GM12878 (cell line): ENCODE results near the gene CHRM1. TPM values are rescaled to one million over a fixed set of nuclear protein-coding genes. Genes with fewer than 3 reads are reported as not detected.

Experiments used
- ATAC-seq: fragments of 200-7000 bp; cut with Tn5 transposase; 3 replicates; pipeline ENCODE4 v1.9.1; 2020; ENCODE audit warnings: mild to moderate bottlenecking, moderate library complexity
- BruUV-seq: library from RNA; stranded (reverse); fragments of 400-500 nt; replicated peaks from 2 replicates; lab custom pipeline; 2021; lab: Mats Ljungman, UMichigan
- CTCF ChIA-PET: fragments of 300-600 bp; sonication (Branson Sonifier 250); formaldehyde crosslinking; extraction: SDS; loops from one replicate; lab custom pipeline; 2021; ENCODE audit warnings: inconsistent platforms; lab: Yijun Ruan, JAX
- POLR2A ChIA-PET: fragments of 350-600 bp; formaldehyde crosslinking; extraction: SDS; loops from one replicate; lab custom pipeline; 2021; ENCODE audit warnings: inconsistent platforms; lab: Charles Lee
- RAD21 ChIA-PET: fragments of 300-600 bp; sonication (Branson Sonifier 250); formaldehyde crosslinking; loops from one replicate; lab custom pipeline; 2023; ENCODE audit warnings: antibody characterized with exemption; ENCODE audit not compliant: unreplicated experiment; lab: Charles Lee
- SMC1A ChIA-PET: fragments of 300-600 bp; sonication (Branson Sonifier 250); formaldehyde crosslinking; loops from one replicate; lab custom pipeline; 2023; ENCODE audit not compliant: unreplicated experiment, uncharacterized antibody; lab: Charles Lee
- DNase-seq: peaks from one replicate; pipeline ENCODE4 v3.0.0-alpha.2; 2011; ENCODE audit warnings: low read depth, low spot score
- FAIRE-seq: peaks from 3 replicates; lab custom pipeline; 2011; peaks lifted over from hg19 to GRCh38; lab: Jason Lieb, UNC
- H2AFZ ChIP-seq: 2 replicates; pipeline ENCODE4 v1.6.0; 2011; ENCODE audit warnings: low read depth, low read length, control low read depth; ENCODE audit not compliant: control insufficient read depth
- H3K27ac ChIP-seq: 2 replicates; pipeline ENCODE4 v1.5.1; 2011; ENCODE audit warnings: control low read depth; ENCODE audit not compliant: control insufficient read depth, insufficient read depth
- H3K27me3 ChIP-seq, 2 experiments: replicated peaks in 1 of 2; 2 replicates each; pipeline versions ENCODE4 v1.6.0 to v1.6.1; 2011; ENCODE audit warnings: low read length in 1 of 2; ENCODE audit not compliant: control insufficient read depth in 2 of 2, insufficient read depth in 2 of 2
- H3K36me3 ChIP-seq, 2 experiments: 2 replicates each; pipeline ENCODE4 v1.5.1; 2011; ENCODE audit warnings: low read length in 1 of 2; ENCODE audit not compliant: control insufficient read depth in 2 of 2, insufficient read depth in 2 of 2
- H3K4me1 ChIP-seq: 2 replicates; pipeline ENCODE4 v1.6.1; 2011; ENCODE audit warnings: mild to moderate bottlenecking, low read length, moderate library complexity, mixed read lengths; ENCODE audit not compliant: control insufficient read depth, insufficient read depth
- H3K4me2 ChIP-seq: 2 replicates; pipeline ENCODE4 v1.6.0; 2011; ENCODE audit warnings: control low read depth; ENCODE audit not compliant: control insufficient read depth, insufficient read depth
- H3K4me3 ChIP-seq: fragments of 200-600 bp; sonication (generic); 2 replicates; pipeline ENCODE4 v1.5.1; 2016
- H3K79me2 ChIP-seq: 2 replicates; pipeline ENCODE4 v1.6.0; 2011; ENCODE audit warnings: low read length; ENCODE audit not compliant: control insufficient read depth, insufficient read depth
- H3K9ac ChIP-seq: 2 replicates; pipeline ENCODE4 v1.8.0; 2011; ENCODE audit warnings: low read length, control low read depth, mixed read lengths; ENCODE audit not compliant: control insufficient read depth, insufficient read depth
- H3K9me3 ChIP-seq: replicated peaks from 3 replicates; pipeline ENCODE4 v1.5.1; 2011; ENCODE audit warnings: mild to moderate bottlenecking, low read length; ENCODE audit not compliant: control insufficient read depth, insufficient read depth
- H4K20me1 ChIP-seq: 2 replicates; pipeline ENCODE4 v1.6.0; 2011; ENCODE audit not compliant: control insufficient read depth, insufficient read depth
- ASH2L ChIP-seq: fragments of 300-600, 200-600 bp; sonication (generic); IDR thresholded peaks from 2 replicates; pipeline ENCODE4 v1.6.1; 2017; ENCODE audit warnings: low read depth, mild to moderate bottlenecking, borderline replicate concordance
- EGR1 ChIP-seq, 2 experiments: IDR thresholded peaks; 1 replicate in 1 of 2; 2 replicates in 1 of 2; pipeline ENCODE4 v1.6.1; 2011 to 2012; ENCODE audit warnings: low read depth in 2 of 2, low read length in 2 of 2, borderline replicate concordance in 1 of 2, mild to moderate bottlenecking in 1 of 2, moderate library complexity in 1 of 2
- HSF1 ChIP-seq: fragments of 150-350 bp; IDR thresholded peaks from 2 replicates; pipeline ENCODE4 v1.6.1; 2014; ENCODE audit warnings: mild to moderate bottlenecking, low read depth, low read length
- JUNB ChIP-seq: IDR thresholded peaks from 2 replicates; pipeline ENCODE4 v1.6.1; 2016; ENCODE audit warnings: antibody characterized with exemption, mild to moderate bottlenecking
- MLLT1 ChIP-seq: fragments of 450-650 bp; IDR thresholded peaks from 2 replicates; pipeline ENCODE4 v1.6.1; 2016; ENCODE audit warnings: mild to moderate bottlenecking
- MYC ChIP-seq: IDR thresholded peaks from 2 replicates; pipeline ENCODE4 v1.6.1; 2011; ENCODE audit warnings: mild to moderate bottlenecking, low read length, moderate library complexity, inconsistent platforms; ENCODE audit not compliant: insufficient read depth, insufficient replicate concordance, insufficient read length, severe bottlenecking
- SIN3A ChIP-seq: IDR thresholded peaks from 2 replicates; pipeline ENCODE4 v1.6.1; 2012; ENCODE audit warnings: low read depth, low read length, improper control_type of control experiment
- SIX5 ChIP-seq: IDR thresholded peaks from 2 replicates; pipeline ENCODE4 v1.6.1; 2011; ENCODE audit warnings: mild to moderate bottlenecking, low read depth, low read length, moderate library complexity; ENCODE audit not compliant: severe bottlenecking
- SKIL ChIP-seq: fragments of 450-650 bp; IDR thresholded peaks from 2 replicates; pipeline ENCODE4 v1.6.1; 2017; ENCODE audit warnings: mild to moderate bottlenecking, low read depth, inconsistent platforms; ENCODE audit not compliant: poor library complexity, severe bottlenecking
- STAT3 ChIP-seq: IDR thresholded peaks from 2 replicates; pipeline ENCODE4 v1.6.1; 2011; ENCODE audit warnings: low read depth, low read length, improper control_type of control experiment
- ZBTB33 ChIP-seq: fragments of 450-650 bp; IDR thresholded peaks from 2 replicates; pipeline ENCODE4 v1.6.1; 2017; ENCODE audit warnings: mild to moderate bottlenecking
- ZNF217 ChIP-seq: fragments of 450-650 bp; IDR thresholded peaks from 2 replicates; pipeline ENCODE4 v1.6.1; 2017; ENCODE audit warnings: antibody characterized with exemption, mild to moderate bottlenecking
- ZNF622 ChIP-seq: fragments of 450-650 bp; IDR thresholded peaks from 2 replicates; pipeline ENCODE4 v1.6.1; 2017; ENCODE audit warnings: mild to moderate bottlenecking, inconsistent platforms
- WGBS: methylation state at CpG from one replicate; pipeline ENCODE4 v1.1.6; 2016; ENCODE audit warnings: low lambda C conversion rate; ENCODE audit not compliant: insufficient replicate concordance, insufficient coverage; ENCODE audit errors: missing lambda C conversion rate; 5-methylcytosine and 5-hydroxymethylcytosine counted together
- in situ Hi-C: fragments of 300-500 bp; cut with MboI; formaldehyde crosslinking; loops from 9 replicates; pipeline ENCODE4 v1.14.3; 2018; ENCODE audit warnings: mixed read lengths
- intact Hi-C: fragments of 100-400 bp; cut with micrococcal nuclease; formaldehyde crosslinking; loops from one replicate; pipeline ENCODE4 v1.14.2; 2022; ENCODE audit not compliant: unreplicated experiment
- polyA plus RNA-seq, 11 experiments: library from polyadenylated mRNA; depleted of rRNA in 4 of 11; unstranded in 6 of 11; stranded (reverse) in 5 of 11; fragments of >200 nt; fragmentation: Nextera tagmentation in 4 of 11; fragmentation: Illumina TruSeq in 1 of 11; extraction: Ambion mirVana in 4 of 11; extraction: Trizol in 1 of 11; gene quantifications; 1 replicate in 1 of 11; 2 replicates in 10 of 11; pipeline versions ENCODE4 v1.2.1 to v1.2.3, GENCODE V29; 2011 to 2016; ENCODE audit warnings: inconsistent platforms in 2 of 11, missing spikeins in 2 of 11, low read depth in 1 of 11
- total RNA-seq, 4 experiments: library from RNA; depleted of rRNA in 3 of 4; stranded (reverse); fragments of >200 nt in 3 of 4; fragmentation: Illumina TruSeq in 1 of 4; extraction: Trizol in 1 of 4; gene quantifications; 2 replicates each; pipeline versions ENCODE4 v1.2.1 to v1.2.3, GENCODE V29; 2013 to 2021

Gene CHRM1
- total and polyA plus RNA-seq, 10 of the 15 experiments (the other 5 are each of a cell fraction or from before 2014, with no cell fraction given): not detected

GRCh38 chr11:62865635-62866034, 55.5 kb downstream of the CHRM1 start (continued):
- TF ChIP-seq HSF1: no peak
- no peak for TF ChIP-seq SIX5
- no peak for TF ChIP-seq EGR1 (IDR thresholded peaks at IDR 0.05; ENCODE audit: borderline replicate concordance in 1 of 2, low read depth in 2 of 2, low read length in 2 of 2)
- TF ChIP-seq ASH2L: no peak
- TF ChIP-seq ZNF622: no peak

- intact Hi-C loops: loop anchor here (5.0 to 10.0 kb wide), 4 partner anchors 192 to 469 kb away; partner anchors contain the start of genes LBHD1, TUT1 and UQCC3
- no peak for FAIRE-seq
- no peak for DNase-seq
- ChIA-PET CTCF (interaction anchor here (0.6 to 8.0 kb wide), 17 partner anchors 10 to 271 kb away, joined by 3 to 131 read pairs (median 5); partner anchors contain the start of genes POLR2G, SLC3A2, TAF6L and TMEM179B), SMC1A (interaction anchor here (0.7 to 3.5 kb wide), 12 partner anchors 10 to 273 kb away, joined by 3 to 33 read pairs (median 4); partner anchors contain the start of genes TAF6L, TMEM179B and TUT1), POLR2A (interaction anchor here (0.6 to 4.1 kb wide), 9 partner anchors 8 to 199 kb away, joined by 3 to 44 read pairs (median 4); partner anchors contain the start of genes C11orf98, CSKMT and TMEM179B), RAD21 (interaction anchor here (1.0 to 3.9 kb wide), 5 partner anchors 10 to 439 kb away, joined by 3 to 57 read pairs (median 7); partner anchors contain the start of genes SLC3A2 and TMEM179B)
- Histone ChIP-seq H3K4me2 (no peak overlapping the region), H3K27ac (no peak overlapping the region), H3K79me2 (peaks cover 67% of the 10 kb centered on the region), H4K20me1 (no peaks in the 10 kb centered on the region), H3K9ac (no peak overlapping the region), H3K4me1 (peaks cover 23% of the 10 kb centered on the region), H3K9me3 (no peaks in the 10 kb centered on the region), H3K4me3 (no peak overlapping the region), H2AFZ (no peak overlapping the region), H3K27me3 (no peaks in the 10 kb centered on the region), H3K36me3 (no peaks in the 10 kb centered on the region; a peak in 2 of 4 replicates)
- 92% methylated on average over 4 of the region's 4 CpGs for WGBS
- ATAC-seq: no peak
- no TSS peak for BruUV-seq
- in situ Hi-C loops: loop anchor here (10.0 kb wide), 1 partner anchor 439 kb away; no protein-coding TSS in a partner anchor
- TF ChIP-seq EGR1 (IDR thresholded peaks at IDR 0.05; ENCODE audit: borderline replicate concordance in 1 of 2, low read depth in 2 of 2, low read length in 2 of 2): no peak
- TF ChIP-seq STAT3: no peak
- TF ChIP-seq ZBTB33: no peak
- no peak for TF ChIP-seq MLLT1
- TF ChIP-seq MYC: no peak
- no peak for TF ChIP-seq JUNB
- TF ChIP-seq ZNF217: no peak
- no peak for TF ChIP-seq SIN3A
- no peak for TF ChIP-seq SKIL
Observed at GRCh38 chr11:62863687-62864335, 57.4 kb downstream of the CHRM1 start.
